Hepatocyte (in vitro differentiated cells): ENCODE results near the gene ADGRG7. TPM values are rescaled to one million over a fixed set of nuclear protein-coding genes. Genes with fewer than 3 reads are reported as not detected.

Experiments used
- DNase-seq: peaks from one replicate; pipeline ENCODE4 v3.0.0-alpha.2; 2016; ENCODE audit warnings: low spot score
- H2AFZ ChIP-seq: fragments of 200-600 bp; sonication (generic); 2 replicates; pipeline ENCODE4 v1.6.0; 2016; ENCODE audit warnings: antibody characterized with exemption, mild to moderate bottlenecking
- H3K27ac ChIP-seq: fragments of 200-600 bp; sonication (generic); 2 replicates; pipeline ENCODE4 v1.5.1; 2016; ENCODE audit warnings: mild to moderate bottlenecking
- H3K27me3 ChIP-seq: fragments of 200-600 bp; sonication (generic); 2 replicates; pipeline ENCODE4 v1.6.1; 2016
- H3K36me3 ChIP-seq: fragments of 200-600 bp; sonication (generic); replicated peaks from 2 replicates; pipeline ENCODE4 v1.5.1; 2016; ENCODE audit warnings: low read depth; ENCODE audit not compliant: insufficient read depth
- H3K4me1 ChIP-seq: fragments of 200-600 bp; sonication (generic); 2 replicates; pipeline ENCODE4 v1.5.1; 2016; ENCODE audit warnings: mild to moderate bottlenecking, moderate library complexity; ENCODE audit not compliant: insufficient read depth
- H3K4me2 ChIP-seq: fragments of 200-600 bp; sonication (generic); 2 replicates; pipeline ENCODE4 v1.6.0; 2016
- H3K4me3 ChIP-seq: fragments of 200-600 bp; sonication (generic); 2 replicates; pipeline ENCODE4 v1.5.1; 2016; ENCODE audit warnings: mild to moderate bottlenecking
- H3K79me2 ChIP-seq: fragments of 200-600 bp; sonication (generic); 2 replicates; pipeline ENCODE4 v1.6.0; 2017; ENCODE audit warnings: mild to moderate bottlenecking
- H3K9me2 ChIP-seq: fragments of 200-600 bp; sonication (generic); replicated peaks from 2 replicates; pipeline ENCODE4 v1.6.0; 2017; ENCODE audit warnings: mild to moderate bottlenecking; ENCODE audit not compliant: insufficient read depth
- H3K9me3 ChIP-seq: fragments of 200-600 bp; sonication (generic); 2 replicates; pipeline ENCODE4 v1.5.1; 2016; ENCODE audit warnings: low read depth, mild to moderate bottlenecking
- H4K20me1 ChIP-seq: fragments of 200-600 bp; sonication (generic); 2 replicates; pipeline ENCODE4 v1.6.0; 2016; ENCODE audit warnings: mild to moderate bottlenecking; ENCODE audit not compliant: insufficient read depth, poor library complexity, severe bottlenecking
- EZH2 ChIP-seq: fragments of 200-600 bp; sonication (generic); IDR thresholded peaks from 2 replicates; pipeline ENCODE4 v1.6.1; 2016; ENCODE audit warnings: antibody characterized with exemption, mild to moderate bottlenecking, borderline replicate concordance
- EZH2phosphoT487 ChIP-seq: fragments of 200-600 bp; sonication (generic); IDR thresholded peaks from one replicate; pipeline ENCODE4 v1.6.1; 2018; ENCODE audit warnings: antibody characterized with exemption, mild to moderate bottlenecking, low read depth, moderate library complexity; ENCODE audit not compliant: unreplicated experiment, severe bottlenecking
- WGBS: methylation state at CpG from one replicate; pipeline ENCODE4 v1.1.6; 2016; ENCODE audit warnings: low lambda C conversion rate; ENCODE audit errors: missing lambda C conversion rate; 5-methylcytosine and 5-hydroxymethylcytosine counted together
- polyA plus RNA-seq: library from polyadenylated mRNA; unstranded; fragments of >200 nt; fragmentation: Nextera tagmentation; extraction: Ambion mirVana; gene quantifications from 2 replicates; pipeline ENCODE4 v1.2.1, GENCODE V29; 2016
- total RNA-seq: library from RNA; depleted of rRNA; stranded (reverse); fragments of >200 nt; gene quantifications from 2 replicates; pipeline ENCODE4 v1.2.3, GENCODE V29; 2014
- TF ChIP-seq, protein P1 (sequence below): fragments of 200-600 bp; sonication (generic); IDR thresholded peaks from 2 replicates; pipeline ENCODE4 v1.5.1; 2016; ENCODE audit warnings: antibody characterized with exemption, mild to moderate bottlenecking; ENCODE audit not compliant: poor library complexity

ADGRG7 gene
- total and polyA plus RNA-seq, 2 experiments from 2014 or later: 4.9 to 33.3 TPM

- Histone ChIP-seq H4K20me1 (no peaks in the 10 kb centered on the region), H3K4me1 (no peaks in the 10 kb centered on the region), H2AFZ (no peak overlapping the region), H3K27ac (no peak overlapping the region), H3K4me3 (no peak overlapping the region), H3K36me3 (no peaks in the 10 kb centered on the region), H3K27me3 (no peaks in the 10 kb centered on the region), H3K9me3 (no peaks in the 10 kb centered on the region), H3K79me2 (no peaks in the 10 kb centered on the region), H3K9me2 (no peaks in the 10 kb centered on the region), H3K4me2 (no peak overlapping the region)
- TF ChIP-seq, protein P1, sequence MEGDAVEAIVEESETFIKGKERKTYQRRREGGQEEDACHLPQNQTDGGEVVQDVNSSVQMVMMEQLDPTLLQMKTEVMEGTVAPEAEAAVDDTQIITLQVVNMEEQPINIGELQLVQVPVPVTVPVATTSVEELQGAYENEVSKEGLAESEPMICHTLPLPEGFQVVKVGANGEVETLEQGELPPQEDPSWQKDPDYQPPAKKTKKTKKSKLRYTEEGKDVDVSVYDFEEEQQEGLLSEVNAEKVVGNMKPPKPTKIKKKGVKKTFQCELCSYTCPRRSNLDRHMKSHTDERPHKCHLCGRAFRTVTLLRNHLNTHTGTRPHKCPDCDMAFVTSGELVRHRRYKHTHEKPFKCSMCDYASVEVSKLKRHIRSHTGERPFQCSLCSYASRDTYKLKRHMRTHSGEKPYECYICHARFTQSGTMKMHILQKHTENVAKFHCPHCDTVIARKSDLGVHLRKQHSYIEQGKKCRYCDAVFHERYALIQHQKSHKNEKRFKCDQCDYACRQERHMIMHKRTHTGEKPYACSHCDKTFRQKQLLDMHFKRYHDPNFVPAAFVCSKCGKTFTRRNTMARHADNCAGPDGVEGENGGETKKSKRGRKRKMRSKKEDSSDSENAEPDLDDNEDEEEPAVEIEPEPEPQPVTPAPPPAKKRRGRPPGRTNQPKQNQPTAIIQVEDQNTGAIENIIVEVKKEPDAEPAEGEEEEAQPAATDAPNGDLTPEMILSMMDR: no peak
- TF ChIP-seq EZH2phosphoT487: no peak
- no peak for TF ChIP-seq EZH2
- WGBS: 90% methylated on average over 18 of the region's 18 CpGs
- no peak for DNase-seq
Measured at GRCh38 chr3:100682854-100683760, 73.7 kb downstream of the ADGRG7 start.

DNA sequence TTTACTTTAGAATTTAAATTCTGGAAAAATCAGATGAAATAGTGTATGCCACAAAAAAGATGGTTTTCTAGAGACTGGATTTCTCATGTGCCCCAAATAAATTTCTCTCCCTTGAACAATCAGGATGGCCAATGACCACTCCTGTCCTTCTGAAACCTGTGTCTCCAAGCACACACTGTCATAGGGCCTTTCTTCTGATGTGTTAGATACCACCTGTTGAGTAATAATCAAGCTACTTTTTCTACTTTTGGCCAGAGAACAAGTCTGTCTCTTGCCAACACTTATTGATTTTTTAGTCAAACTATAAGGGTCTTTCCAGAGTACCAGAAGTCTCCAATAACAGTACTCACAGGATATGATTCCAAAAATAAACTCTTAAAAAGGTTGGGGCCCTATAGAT, 83.8 kb downstream of the ADGRG7 start:
- Histone ChIP-seq H3K9me3 (no peaks in the 10 kb centered on the region), H3K4me3 (no peak overlapping the region)

GRCh38 chr3:100695696-100696095, 86.3 kb downstream of the ADGRG7 start:
- Histone ChIP-seq H3K36me3 (no peaks in the 10 kb centered on the region), H3K27ac (no peak overlapping the region), H3K27me3 (no peaks in the 10 kb centered on the region), H2AFZ (no peak overlapping the region), H3K4me3 (no peak overlapping the region), H4K20me1 (no peaks in the 10 kb centered on the region), H3K4me1 (peaks cover 15% of the 10 kb centered on the region), H3K79me2 (no peaks in the 10 kb centered on the region), H3K9me2 (no peaks in the 10 kb centered on the region), H3K9me3 (no peaks in the 10 kb centered on the region), H3K4me2 (no peak overlapping the region)
- WGBS: 48% methylated on average over 2 of the region's 2 CpGs
- DNase-seq: no peak
- no peak for TF ChIP-seq EZH2phosphoT487
- no peak for TF ChIP-seq EZH2
- TF ChIP-seq, protein P1: no peak

More for the DNA sequence above, 83.8 kb downstream of the ADGRG7 start:
- no peaks in the 10 kb centered on the region for H3K36me3 ChIP-seq
- no peak overlapping the region for H3K27ac ChIP-seq
- no peaks in the 10 kb centered on the region for H4K20me1 ChIP-seq
- no peak for DNase-seq
- TF ChIP-seq, protein P1: no peak
- TF ChIP-seq EZH2phosphoT487: no peak
- no peak for TF ChIP-seq EZH2
- H3K9me2 ChIP-seq: no peaks in the 10 kb centered on the region
- no peaks in the 10 kb centered on the region for H3K79me2 ChIP-seq
- H3K4me1 ChIP-seq: peaks cover 9% of the 10 kb centered on the region
- no peak overlapping the region for H2AFZ ChIP-seq
- H3K4me2 ChIP-seq: no peak overlapping the region
- no peaks in the 10 kb centered on the region for H3K27me3 ChIP-seq
